Measurements from ENCODE around the gene CASP4.
"Not testable (repeated sequence)": the region's sequence is repeated elsewhere in the genome, so short reads cannot be mapped to it uniquely, and the experiment has no call there.

Gene CASP4

GRCh38 chr11:104962852-104963251, 5.5 kb downstream of the CASP4 start:
- DNase-seq (ENCODE audit: low spot score) = no peak
- TF ChIP-seq, protein P1, sequence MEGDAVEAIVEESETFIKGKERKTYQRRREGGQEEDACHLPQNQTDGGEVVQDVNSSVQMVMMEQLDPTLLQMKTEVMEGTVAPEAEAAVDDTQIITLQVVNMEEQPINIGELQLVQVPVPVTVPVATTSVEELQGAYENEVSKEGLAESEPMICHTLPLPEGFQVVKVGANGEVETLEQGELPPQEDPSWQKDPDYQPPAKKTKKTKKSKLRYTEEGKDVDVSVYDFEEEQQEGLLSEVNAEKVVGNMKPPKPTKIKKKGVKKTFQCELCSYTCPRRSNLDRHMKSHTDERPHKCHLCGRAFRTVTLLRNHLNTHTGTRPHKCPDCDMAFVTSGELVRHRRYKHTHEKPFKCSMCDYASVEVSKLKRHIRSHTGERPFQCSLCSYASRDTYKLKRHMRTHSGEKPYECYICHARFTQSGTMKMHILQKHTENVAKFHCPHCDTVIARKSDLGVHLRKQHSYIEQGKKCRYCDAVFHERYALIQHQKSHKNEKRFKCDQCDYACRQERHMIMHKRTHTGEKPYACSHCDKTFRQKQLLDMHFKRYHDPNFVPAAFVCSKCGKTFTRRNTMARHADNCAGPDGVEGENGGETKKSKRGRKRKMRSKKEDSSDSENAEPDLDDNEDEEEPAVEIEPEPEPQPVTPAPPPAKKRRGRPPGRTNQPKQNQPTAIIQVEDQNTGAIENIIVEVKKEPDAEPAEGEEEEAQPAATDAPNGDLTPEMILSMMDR (IDR thresholded peaks at IDR 0.05; ENCODE audit: extremely low read depth, missing control alignments) = no peak

GRCh38 chr11:104957280-104957679, 11.1 kb downstream of the CASP4 start:
- DNase-seq (ENCODE audit: low spot score) = no peak
- TF ChIP-seq, protein P1 (IDR thresholded peaks at IDR 0.05; ENCODE audit: extremely low read depth, missing control alignments) = no peak

- no peak for DNase-seq (ENCODE audit: low spot score)
- TF ChIP-seq, protein P1 (IDR thresholded peaks at IDR 0.05; ENCODE audit: extremely low read depth, missing control alignments) = no peak
These were observed 11.8 kb downstream of the CASP4 start for GRCh38 chr11:104956528-104956927.

- TF ChIP-seq, protein P1 (IDR thresholded peaks at IDR 0.05; ENCODE audit: extremely low read depth, missing control alignments) = peak; percentile 49
- DNase-seq (ENCODE audit: low spot score) = peak; percentile 42
These were observed 21.5 kb downstream of the CASP4 start for GRCh38 chr11:104946907-104947306.

- DNase-seq (ENCODE audit: low spot score) = no peak
- TF ChIP-seq, protein P1 (IDR thresholded peaks at IDR 0.05; ENCODE audit: extremely low read depth, missing control alignments) = no peak
These were observed 24.3 kb downstream of the CASP4 start for GRCh38 chr11:104944076-104944475.

DNA sequence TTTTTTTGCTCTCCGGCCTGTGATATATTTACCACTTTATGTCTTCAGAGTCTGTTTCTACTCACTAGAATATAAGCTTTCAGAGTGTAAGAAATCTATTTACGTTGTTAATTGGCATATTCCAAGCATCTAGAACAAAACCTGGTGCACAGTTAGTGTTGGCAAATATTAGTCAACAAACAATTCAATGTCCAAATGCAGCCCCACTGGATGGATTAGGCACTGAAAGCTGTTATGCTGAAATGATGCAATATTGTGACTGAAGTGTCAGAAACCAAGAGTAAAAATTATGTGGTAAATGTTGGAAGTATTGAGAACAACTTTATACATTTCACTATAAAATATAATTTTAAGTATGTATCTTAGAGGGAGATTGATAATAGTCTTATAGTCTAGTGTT, 24.8 kb downstream of the CASP4 start:
- no peak for DNase-seq (ENCODE audit: low spot score)
- TF ChIP-seq, protein P1 (IDR thresholded peaks at IDR 0.05; ENCODE audit: extremely low read depth, missing control alignments) = no peak

DNA sequence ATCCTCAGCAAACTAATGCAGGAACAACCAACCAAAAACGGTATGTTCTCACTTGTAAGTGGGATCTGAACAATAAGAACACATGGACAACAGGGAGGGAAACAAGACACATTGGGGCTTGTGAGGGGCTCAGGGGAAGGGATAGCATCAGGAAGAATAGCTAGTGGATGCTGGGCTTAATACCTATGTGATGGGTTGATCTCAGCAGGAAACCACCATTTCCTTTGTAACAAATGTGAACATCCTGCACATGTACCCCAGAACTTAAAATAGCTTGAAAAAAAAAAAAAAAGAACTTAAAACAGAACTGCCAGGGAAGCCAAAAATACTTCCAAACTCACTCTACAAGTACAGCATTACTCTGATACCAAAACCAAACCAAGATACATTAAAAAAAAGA, 33.8 kb downstream of the CASP4 start:
- TF ChIP-seq, protein P1 (IDR thresholded peaks at IDR 0.05; ENCODE audit: extremely low read depth, missing control alignments) = no peak
- DNase-seq (ENCODE audit: low spot score) = no peak

DNA sequence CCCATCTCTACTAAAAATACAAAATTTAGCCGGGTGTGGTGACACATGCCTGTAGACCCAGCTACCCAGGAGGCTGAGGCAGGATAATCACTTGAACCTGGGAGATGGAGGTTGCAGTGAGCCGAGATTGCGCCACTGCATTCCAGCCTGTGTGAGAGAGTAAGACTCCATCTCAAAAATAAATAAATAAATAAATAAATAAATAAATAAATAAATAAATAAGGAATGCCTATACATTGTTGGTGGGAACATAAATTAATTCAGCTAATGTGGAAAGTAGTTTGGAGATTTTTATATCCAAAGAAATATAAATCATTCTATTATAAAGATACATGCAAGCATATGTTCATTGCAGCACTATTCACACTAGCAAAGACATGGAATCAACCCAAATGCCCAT, 34.3 kb downstream of the CASP4 start:
- not testable (repeated sequence) for DNase-seq (ENCODE audit: low spot score)

Measured in GM20000 (cell line).